Hepatocyte (in vitro differentiated cells): ENCODE results near the gene CPNE2.

Experiments used
- EZH2 ChIP-seq: fragments of 200-600 bp; sonication (generic); IDR thresholded peaks from 2 replicates; pipeline ENCODE4 v1.6.1; 2016; ENCODE audit warnings: antibody characterized with exemption, mild to moderate bottlenecking, borderline replicate concordance
- TF ChIP-seq, protein P1 (sequence below): fragments of 200-600 bp; sonication (generic); IDR thresholded peaks from 2 replicates; pipeline ENCODE4 v1.5.1; 2016; ENCODE audit warnings: antibody characterized with exemption, mild to moderate bottlenecking; ENCODE audit not compliant: poor library complexity

DNA sequence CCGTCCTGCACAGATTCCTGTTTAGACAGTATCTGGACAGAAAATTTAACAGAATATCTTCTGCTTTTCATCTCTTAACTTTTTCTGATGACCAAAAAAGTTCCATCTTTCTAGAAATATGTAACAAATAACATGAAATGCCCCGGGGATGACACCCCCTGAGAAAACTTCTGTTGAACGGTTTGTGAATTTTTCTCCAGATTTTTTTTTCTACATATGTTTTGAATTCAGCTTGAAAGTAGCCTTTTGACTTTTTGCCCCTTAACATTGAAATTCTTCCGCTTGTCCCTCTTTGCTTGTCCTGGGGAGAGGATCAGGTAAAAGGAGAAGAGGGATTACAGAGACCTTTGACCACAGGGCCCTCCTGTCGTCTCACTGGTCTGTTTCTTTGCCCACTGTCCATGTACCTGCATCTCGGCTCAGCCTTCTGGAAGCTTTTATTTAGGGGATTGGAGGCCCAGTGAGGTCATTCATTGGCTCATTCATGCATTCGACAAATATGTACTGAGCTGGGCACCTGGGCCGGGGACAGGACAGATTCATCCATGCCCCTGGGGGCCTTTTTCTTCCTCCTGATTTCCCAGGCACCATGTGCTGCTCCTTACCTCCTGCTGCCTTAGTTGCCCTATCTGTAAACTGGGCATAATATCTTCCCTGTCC, 19.6 kb upstream of the CPNE2 start:
- TF ChIP-seq, protein P1, sequence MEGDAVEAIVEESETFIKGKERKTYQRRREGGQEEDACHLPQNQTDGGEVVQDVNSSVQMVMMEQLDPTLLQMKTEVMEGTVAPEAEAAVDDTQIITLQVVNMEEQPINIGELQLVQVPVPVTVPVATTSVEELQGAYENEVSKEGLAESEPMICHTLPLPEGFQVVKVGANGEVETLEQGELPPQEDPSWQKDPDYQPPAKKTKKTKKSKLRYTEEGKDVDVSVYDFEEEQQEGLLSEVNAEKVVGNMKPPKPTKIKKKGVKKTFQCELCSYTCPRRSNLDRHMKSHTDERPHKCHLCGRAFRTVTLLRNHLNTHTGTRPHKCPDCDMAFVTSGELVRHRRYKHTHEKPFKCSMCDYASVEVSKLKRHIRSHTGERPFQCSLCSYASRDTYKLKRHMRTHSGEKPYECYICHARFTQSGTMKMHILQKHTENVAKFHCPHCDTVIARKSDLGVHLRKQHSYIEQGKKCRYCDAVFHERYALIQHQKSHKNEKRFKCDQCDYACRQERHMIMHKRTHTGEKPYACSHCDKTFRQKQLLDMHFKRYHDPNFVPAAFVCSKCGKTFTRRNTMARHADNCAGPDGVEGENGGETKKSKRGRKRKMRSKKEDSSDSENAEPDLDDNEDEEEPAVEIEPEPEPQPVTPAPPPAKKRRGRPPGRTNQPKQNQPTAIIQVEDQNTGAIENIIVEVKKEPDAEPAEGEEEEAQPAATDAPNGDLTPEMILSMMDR: no peak
- no peak for TF ChIP-seq EZH2
